ENCODE data around the gene TRIM62. TPM values are rescaled to one million over a fixed set of nuclear protein-coding genes. Genes with fewer than 3 reads are reported as not detected.

The TRIM62 gene
- total RNA-seq, 1 experiment from 2014 or later, result 6.9 TPM

DNA sequence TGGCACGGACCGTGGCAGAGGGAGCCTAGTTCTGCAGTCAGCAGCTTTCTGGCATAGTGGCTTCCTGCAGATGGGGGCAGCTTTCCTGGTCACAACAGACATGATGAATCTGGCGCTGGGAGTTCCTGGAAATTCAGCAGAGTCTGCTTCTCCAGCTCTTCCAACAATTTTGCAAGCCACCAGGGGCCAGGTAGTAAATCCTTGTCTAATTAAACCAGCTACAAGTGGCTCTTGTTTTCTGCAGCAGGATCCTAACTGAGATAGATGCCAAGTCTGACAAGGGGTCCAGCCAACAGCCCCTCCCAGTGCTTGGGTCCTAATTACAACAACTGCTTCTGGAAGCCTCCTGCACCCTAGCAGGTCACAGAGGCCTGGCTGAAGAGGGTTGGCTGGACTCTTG lies 35.8 kb downstream of the TRIM62 start:
- Histone ChIP-seq H3T11ph (ENCODE audit: low read length) (no peak overlapping the region), H3K27me3 (ENCODE audit: insufficient read depth, low read length) (0 out of 2 replicates have a peak, but pooled peaks cover 3% of the 10 kb centered on the region), H2BK5ac (ENCODE audit: insufficient read length, low read length) (no peak overlapping the region), H3K14ac (ENCODE audit: insufficient read depth, low read length) (no peak overlapping the region), H3K56ac (ENCODE audit: insufficient read length, low read depth, low read length) (no peak overlapping the region), H4K5ac (ENCODE audit: insufficient read length, low read depth, low read length) (no peak overlapping the region), H2AK5ac (ENCODE audit: insufficient read length, low read length) (no peak overlapping the region), H2BK120ac (ENCODE audit: low read depth, low read length, poor library complexity, severe bottlenecking) (no peak overlapping the region), H2BK12ac (ENCODE audit: insufficient read length, low read depth, low read length) (no peak overlapping the region), H4K20me1 (ENCODE audit: control insufficient read depth, insufficient read depth, insufficient read length) (no peaks in the 10 kb centered on the region), H3K18ac (ENCODE audit: insufficient read length, low read depth, low read length) (no peak overlapping the region), H3K9ac (ENCODE audit: extremely low read depth, insufficient read length, low read length) (no peak overlapping the region), H3K79me1 (ENCODE audit: insufficient read depth, low read depth, low read length, poor library complexity, severe bottlenecking) (no peaks in the 10 kb centered on the region), H3K9me3 (ENCODE audit: control insufficient read depth, low read depth, low read length) (no peaks in the 10 kb centered on the region), H3K4ac (ENCODE audit: low read depth, low read length) (no peak overlapping the region), H2BK20ac (ENCODE audit: low read depth, low read length, poor library complexity, severe bottlenecking) (no peak overlapping the region), H3K27ac (ENCODE audit: insufficient read length, low read depth, low read length) (no peak overlapping the region), H3K23ac (ENCODE audit: insufficient read length, low read depth, low read length) (no peak overlapping the region), H3K23me2 (ENCODE audit: insufficient read length, low read depth, low read length, poor library complexity, severe bottlenecking) (no peaks in the 10 kb centered on the region), H4K91ac (ENCODE audit: insufficient read length, low read depth, low read length) (no peak overlapping the region), H3K4me2 (ENCODE audit: insufficient read depth, insufficient read length, low read length) (no peak overlapping the region), H2AFZ (ENCODE audit: low read length) (no peak overlapping the region), H4K8ac (replicated peaks; ENCODE audit: insufficient read length, low read depth, low read length) (no peak overlapping the region), H3K4me1 (ENCODE audit: insufficient read depth, low read length) (peaks cover 7% of the 10 kb centered on the region; the same call in 1 of the 2 replicates), H2BK15ac (ENCODE audit: low read depth, low read length) (no peak overlapping the region), H3K79me2 (ENCODE audit: insufficient read depth, low read length) (no peaks in the 10 kb centered on the region)
- TF ChIP-seq, protein P1, sequence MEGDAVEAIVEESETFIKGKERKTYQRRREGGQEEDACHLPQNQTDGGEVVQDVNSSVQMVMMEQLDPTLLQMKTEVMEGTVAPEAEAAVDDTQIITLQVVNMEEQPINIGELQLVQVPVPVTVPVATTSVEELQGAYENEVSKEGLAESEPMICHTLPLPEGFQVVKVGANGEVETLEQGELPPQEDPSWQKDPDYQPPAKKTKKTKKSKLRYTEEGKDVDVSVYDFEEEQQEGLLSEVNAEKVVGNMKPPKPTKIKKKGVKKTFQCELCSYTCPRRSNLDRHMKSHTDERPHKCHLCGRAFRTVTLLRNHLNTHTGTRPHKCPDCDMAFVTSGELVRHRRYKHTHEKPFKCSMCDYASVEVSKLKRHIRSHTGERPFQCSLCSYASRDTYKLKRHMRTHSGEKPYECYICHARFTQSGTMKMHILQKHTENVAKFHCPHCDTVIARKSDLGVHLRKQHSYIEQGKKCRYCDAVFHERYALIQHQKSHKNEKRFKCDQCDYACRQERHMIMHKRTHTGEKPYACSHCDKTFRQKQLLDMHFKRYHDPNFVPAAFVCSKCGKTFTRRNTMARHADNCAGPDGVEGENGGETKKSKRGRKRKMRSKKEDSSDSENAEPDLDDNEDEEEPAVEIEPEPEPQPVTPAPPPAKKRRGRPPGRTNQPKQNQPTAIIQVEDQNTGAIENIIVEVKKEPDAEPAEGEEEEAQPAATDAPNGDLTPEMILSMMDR (conservative IDR thresholded peaks at IDR 0.05), result no peak
- DNase-seq, result no peak
- no peak overlapping the region for H3K4me3 Mint-ChIP-seq
- no peak overlapping the region for H3K27ac Mint-ChIP-seq
- peaks cover 29 to 39% of the 10 kb centered on the region in 2 experiments for H3K4me1 Mint-ChIP-seq
- no CpG with 5 or more reads among the region's 3 CpGs for WGBS (ENCODE audit: extremely low coverage, insufficient read length, low lambda C conversion rate)
- H3K9me3 Mint-ChIP-seq, result no peaks in the 10 kb centered on the region
- peaks cover 0 to 8% (median 6%) of the 10 kb centered on the region in 3 experiments; a peak in 3 of 7 replicates for H3K36me3 Mint-ChIP-seq (ENCODE audit: insufficient read depth in 1 of 3, low read depth in 3 of 3)
- peaks cover 1% of the 10 kb centered on the region; the same call in 1 of the 2 replicates for H3K27me3 Mint-ChIP-seq (ENCODE audit: low read depth)

Data from H9 (cell line).